Peyer's patch (tissue), 4 donors: ENCODE results near the gene FBXO40. TPM values are rescaled to one million over a fixed set of nuclear protein-coding genes. Genes with fewer than 3 reads are reported as not detected.

ENCODE experiments used
- DNase-seq, 3 donors: peaks; one replicate each; pipeline ENCODE4 v3.0.0-alpha.2; 2017 to 2019
- H3K27ac ChIP-seq, 4 donors: fragments of 200-600 bp; sonication (generic); one replicate each; pipeline ENCODE4 v1.5.1; 2016 to 2019
- H3K27me3 ChIP-seq, 2 donors: fragments of 200-600 bp; sonication (generic); one replicate each; pipeline ENCODE4 v1.5.1; 2019
- H3K36me3 ChIP-seq, 3 donors: fragments of 200-600 bp; sonication (generic); one replicate each; pipeline ENCODE4 v1.5.1; 2016 to 2019
- H3K4me1 ChIP-seq, 4 donors: fragments of 200-600 bp; sonication (generic); one replicate each; pipeline ENCODE4 v1.5.1; 2016 to 2019
- H3K4me3 ChIP-seq, 4 donors: fragments of 200-600 bp; sonication (generic); 1 replicate in 3 of 4; 2 replicates in 1 of 4; pipeline ENCODE4 v1.5.1; 2016 to 2019; ENCODE audit warnings: mild to moderate bottlenecking in 1 of 4
- H3K9me3 ChIP-seq, 4 donors: fragments of 200-600 bp; sonication (generic); one replicate each; pipeline ENCODE4 v1.5.1; 2016 to 2019; ENCODE audit warnings: mild to moderate bottlenecking in 1 of 4
- POLR2A ChIP-seq, 2 donors: fragments of 450-650 bp; IDR thresholded peaks; one replicate each; pipeline ENCODE4 v1.5.1; 2017; ENCODE audit warnings: antibody characterized with exemption in 2 of 2, mild to moderate bottlenecking in 2 of 2, moderate library complexity in 2 of 2
- total RNA-seq, 4 donors: library from RNA; depleted of rRNA; stranded (reverse); fragments of >200 nt; gene quantifications; one replicate each; pipeline ENCODE4 v1.1.0, GENCODE V29; 2016
- TF ChIP-seq, protein P1 (sequence below), 6 experiments: fragments of 450-650 bp in 4 of 6; fragments of 200-600 bp in 2 of 6; sonication (generic) in 1 of 6; IDR thresholded peaks; one replicate each; pipeline ENCODE4 v1.5.1; 2017 to 2019; ENCODE audit warnings: antibody characterized with exemption in 6 of 6, mild to moderate bottlenecking in 3 of 6, moderate library complexity in 1 of 6

Gene FBXO40
- total RNA-seq, 4 donors from 2014 or later, result not detected

GRCh38 chr3:121601212-121601812 lies 8.1 kb downstream of the FBXO40 start:
- H3K27ac ChIP-seq, result no peak overlapping the region
- no peaks in the 10 kb centered on the region for H3K9me3 ChIP-seq
- H3K36me3 ChIP-seq, result no peaks in the 10 kb centered on the region
- no peak for TF ChIP-seq POLR2A (IDR thresholded peaks at IDR 0.05)
- TF ChIP-seq, protein P1, sequence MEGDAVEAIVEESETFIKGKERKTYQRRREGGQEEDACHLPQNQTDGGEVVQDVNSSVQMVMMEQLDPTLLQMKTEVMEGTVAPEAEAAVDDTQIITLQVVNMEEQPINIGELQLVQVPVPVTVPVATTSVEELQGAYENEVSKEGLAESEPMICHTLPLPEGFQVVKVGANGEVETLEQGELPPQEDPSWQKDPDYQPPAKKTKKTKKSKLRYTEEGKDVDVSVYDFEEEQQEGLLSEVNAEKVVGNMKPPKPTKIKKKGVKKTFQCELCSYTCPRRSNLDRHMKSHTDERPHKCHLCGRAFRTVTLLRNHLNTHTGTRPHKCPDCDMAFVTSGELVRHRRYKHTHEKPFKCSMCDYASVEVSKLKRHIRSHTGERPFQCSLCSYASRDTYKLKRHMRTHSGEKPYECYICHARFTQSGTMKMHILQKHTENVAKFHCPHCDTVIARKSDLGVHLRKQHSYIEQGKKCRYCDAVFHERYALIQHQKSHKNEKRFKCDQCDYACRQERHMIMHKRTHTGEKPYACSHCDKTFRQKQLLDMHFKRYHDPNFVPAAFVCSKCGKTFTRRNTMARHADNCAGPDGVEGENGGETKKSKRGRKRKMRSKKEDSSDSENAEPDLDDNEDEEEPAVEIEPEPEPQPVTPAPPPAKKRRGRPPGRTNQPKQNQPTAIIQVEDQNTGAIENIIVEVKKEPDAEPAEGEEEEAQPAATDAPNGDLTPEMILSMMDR (IDR thresholded peaks at IDR 0.05), result no peak
- H3K4me1 ChIP-seq, result no peaks in the 10 kb centered on the region
- no peak for DNase-seq
- no peaks in the 10 kb centered on the region for H3K27me3 ChIP-seq
- no peak overlapping the region for H3K4me3 ChIP-seq

- Histone ChIP-seq H3K9me3 (no peaks in the 10 kb centered on the region), H3K27ac (no peak overlapping the region), H3K27me3 (no peaks in the 10 kb centered on the region), H3K4me3 (no peak overlapping the region), H3K4me1 (no peaks in the 10 kb centered on the region), H3K36me3 (no peaks in the 10 kb centered on the region)
- TF ChIP-seq, protein P1 (IDR thresholded peaks at IDR 0.05), result no peak
- TF ChIP-seq POLR2A (IDR thresholded peaks at IDR 0.05), result no peak
- DNase-seq, result no peak
Measured at GRCh38 chr3:121604759-121605158, 11.6 kb downstream of the FBXO40 start.

DNA sequence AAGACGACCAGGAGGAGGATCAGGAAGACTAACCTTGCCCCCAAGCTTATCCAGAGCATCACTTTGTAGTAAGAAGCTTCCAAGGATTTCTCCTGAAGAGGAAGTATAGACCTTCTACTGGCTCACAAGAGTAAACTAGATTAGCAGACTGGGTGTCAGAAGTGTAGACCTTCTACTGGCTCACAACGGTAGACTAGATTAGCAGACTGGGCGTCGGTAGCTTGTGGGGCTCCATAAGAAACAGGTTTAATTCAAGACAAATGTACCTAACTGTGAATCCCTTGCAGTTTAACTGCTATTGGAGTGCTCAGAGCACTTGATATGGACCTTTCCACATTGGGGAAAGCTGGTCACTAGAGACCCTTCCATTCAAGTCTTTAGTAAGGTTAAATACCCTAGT lies 12.9 kb downstream of the FBXO40 start:
- DNase-seq, result no peak
- no peak for TF ChIP-seq POLR2A (IDR thresholded peaks at IDR 0.05)
- TF ChIP-seq, protein P1 (IDR thresholded peaks at IDR 0.05), result no peak
- no peaks in the 10 kb centered on the region for H3K27me3 ChIP-seq

GRCh38 chr3:121619691-121620090 lies 26.5 kb downstream of the FBXO40 start:
- no peak for DNase-seq

More for the DNA sequence above, 12.9 kb downstream of the FBXO40 start:
- no peaks in the 10 kb centered on the region for H3K4me1 ChIP-seq
- H3K27ac ChIP-seq, result no peak overlapping the region
- no peaks in the 10 kb centered on the region for H3K9me3 ChIP-seq
- H3K36me3 ChIP-seq, result no peaks in the 10 kb centered on the region
- no peak overlapping the region for H3K4me3 ChIP-seq

DNA sequence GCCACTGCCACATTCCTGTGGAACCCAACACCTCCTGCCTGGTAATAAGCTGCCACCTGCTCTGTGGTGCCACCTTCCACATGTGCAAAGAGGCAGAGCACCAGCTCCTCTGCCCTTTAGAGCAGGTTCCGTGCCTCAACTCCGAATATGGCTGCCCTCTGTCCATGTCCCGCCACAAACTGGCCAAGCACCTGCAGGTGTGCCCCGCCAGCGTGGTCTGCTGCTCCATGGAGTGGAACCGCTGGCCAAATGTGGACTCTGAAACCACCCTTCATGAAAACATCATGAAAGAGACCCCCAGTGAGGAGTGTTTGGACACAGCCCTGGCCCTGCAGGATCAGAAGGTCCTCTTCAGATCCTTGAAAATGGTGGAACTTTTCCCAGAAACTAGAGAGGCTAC lies 28.3 kb downstream of the FBXO40 start:
- no peaks in the 10 kb centered on the region for H3K4me1 ChIP-seq
- TF ChIP-seq, protein P1 (IDR thresholded peaks at IDR 0.05), result no peak
- no peak for TF ChIP-seq POLR2A (IDR thresholded peaks at IDR 0.05)
- no peaks in the 10 kb centered on the region for H3K9me3 ChIP-seq
- no peak overlapping the region for H3K27ac ChIP-seq
- no peak overlapping the region for H3K4me3 ChIP-seq
- H3K27me3 ChIP-seq, result no peaks in the 10 kb centered on the region
- H3K36me3 ChIP-seq, result no peaks in the 10 kb centered on the region
- DNase-seq, result no peak

More at GRCh38 chr3:121619691-121620090, 26.5 kb downstream of the FBXO40 start:
- H3K4me3 ChIP-seq, result no peak overlapping the region
- H3K27ac ChIP-seq, result no peak overlapping the region
- H3K27me3 ChIP-seq, result no peaks in the 10 kb centered on the region
- TF ChIP-seq, protein P1 (IDR thresholded peaks at IDR 0.05), result no peak
- no peak for TF ChIP-seq POLR2A (IDR thresholded peaks at IDR 0.05)
- no peaks in the 10 kb centered on the region for H3K9me3 ChIP-seq
- H3K4me1 ChIP-seq, result no peaks in the 10 kb centered on the region
- H3K36me3 ChIP-seq, result no peaks in the 10 kb centered on the region
